HEK293 (cell line): Measurements from ENCODE around the gene IFT172.

Experiments
- BCL11B ChIP-seq: fragments of 450-650 bp; formaldehyde crosslinking; IDR thresholded peaks from 2 replicates; pipeline ENCODE4 v1.5.1; 2016; ENCODE audit warnings: low read depth, missing biosample characterization, missing genetic modification characterization
- BCL6B ChIP-seq: fragments of 450-650 bp; formaldehyde crosslinking; IDR thresholded peaks from 2 replicates; pipeline ENCODE4 v1.5.1; 2017; ENCODE audit warnings: missing biosample characterization, missing genetic modification characterization
- CTCF ChIP-seq: fragments of 450-650 bp; formaldehyde crosslinking; IDR thresholded peaks from 2 replicates; pipeline ENCODE4 v1.5.1; 2016; ENCODE audit warnings: missing biosample characterization, missing genetic modification characterization
- EGR2 ChIP-seq: fragments of 450-650 bp; formaldehyde crosslinking; IDR thresholded peaks from 2 replicates; pipeline ENCODE4 v1.5.1; 2016; ENCODE audit warnings: low read depth, missing biosample characterization, missing genetic modification characterization
- KLF9 ChIP-seq: fragments of 450-650 bp; formaldehyde crosslinking; IDR thresholded peaks from 2 replicates; pipeline ENCODE4 v1.5.1; 2016; ENCODE audit warnings: missing biosample characterization, missing genetic modification characterization, low read depth
- SCRT2 ChIP-seq: fragments of 450-650 bp; formaldehyde crosslinking; IDR thresholded peaks from 2 replicates; pipeline ENCODE4 v1.5.1; 2016; ENCODE audit warnings: missing biosample characterization, missing genetic modification characterization
- ZBTB1 ChIP-seq: fragments of 450-650 bp; formaldehyde crosslinking; IDR thresholded peaks from 2 replicates; pipeline ENCODE4 v1.5.1; 2016; ENCODE audit warnings: missing biosample characterization, missing genetic modification characterization
- ZBTB26 ChIP-seq: fragments of 450-650 bp; formaldehyde crosslinking; optimal IDR thresholded peaks from 2 replicates; pipeline ENCODE3; 2016; ENCODE audit warnings: missing biosample characterization, mild to moderate bottlenecking, missing genetic modification characterization
- ZBTB49 ChIP-seq: fragments of 450-650 bp; formaldehyde crosslinking; IDR thresholded peaks from 2 replicates; pipeline ENCODE4 v1.5.1; 2016; ENCODE audit warnings: missing biosample characterization, missing genetic modification characterization, low read depth
- ZEB2 ChIP-seq: fragments of 450-650 bp; formaldehyde crosslinking; IDR thresholded peaks from 2 replicates; pipeline ENCODE4 v1.5.1; 2016; ENCODE audit warnings: missing biosample characterization, missing genetic modification characterization
- ZNF174 ChIP-seq: fragments of 450-650 bp; formaldehyde crosslinking; IDR thresholded peaks from 2 replicates; pipeline ENCODE4 v1.5.0; 2017; ENCODE audit warnings: missing biosample characterization, mild to moderate bottlenecking, missing genetic modification characterization
- ZNF211 ChIP-seq: fragments of 450-650 bp; formaldehyde crosslinking; IDR thresholded peaks from 2 replicates; pipeline ENCODE4 v1.5.1; 2016; ENCODE audit warnings: low read depth, missing biosample characterization, missing genetic modification characterization
- ZNF529 ChIP-seq: fragments of 450-650 bp; formaldehyde crosslinking; IDR thresholded peaks from 2 replicates; pipeline ENCODE4 v1.5.1; 2017; ENCODE audit warnings: missing genetic modification characterization, missing biosample characterization; ENCODE audit not compliant: insufficient replicate concordance
- ZNF549 ChIP-seq: fragments of 450-650 bp; IDR thresholded peaks from 2 replicates; pipeline ENCODE4 v1.5.1; 2018; ENCODE audit warnings: missing biosample characterization, missing genetic modification characterization, mild to moderate bottlenecking, inconsistent platforms, moderate library complexity
- ZNF558 ChIP-seq: fragments of 450-650 bp; formaldehyde crosslinking; IDR thresholded peaks from 2 replicates; pipeline ENCODE4 v1.5.1; 2016; ENCODE audit warnings: missing biosample characterization, missing genetic modification characterization
- ZNF629 ChIP-seq: fragments of 450-650 bp; formaldehyde crosslinking; IDR thresholded peaks from 2 replicates; pipeline ENCODE4 v1.5.1; 2017; ENCODE audit warnings: missing biosample characterization, missing genetic modification characterization
- ZNF664 ChIP-seq: fragments of 450-650 bp; formaldehyde crosslinking; IDR thresholded peaks from 2 replicates; pipeline ENCODE4 v1.5.1; 2016; ENCODE audit warnings: missing biosample characterization, missing genetic modification characterization
- ZNF837 ChIP-seq: fragments of 450-650 bp; formaldehyde crosslinking; IDR thresholded peaks from 2 replicates; pipeline ENCODE4 v1.5.1; 2016; ENCODE audit warnings: missing biosample characterization, missing genetic modification characterization
- ZXDB ChIP-seq: fragments of 450-650 bp; formaldehyde crosslinking; IDR thresholded peaks from 2 replicates; pipeline ENCODE4 v1.5.1; 2016; ENCODE audit warnings: missing biosample characterization, missing genetic modification characterization
- TF ChIP-seq, protein P1 (sequence below): fragments of 450-650 bp; formaldehyde crosslinking; IDR thresholded peaks from 2 replicates; pipeline ENCODE4 v1.5.1; 2016; ENCODE audit warnings: missing biosample characterization, missing genetic modification characterization
- TF ChIP-seq, protein P2 (sequence below): fragments of 450-650 bp; formaldehyde crosslinking; conservative IDR thresholded peaks from 2 replicates; pipeline ENCODE4 v1.5.1; 2016; ENCODE audit warnings: low read depth, missing biosample characterization, missing genetic modification characterization
- TF ChIP-seq, protein P3 (sequence below): fragments of 450-650 bp; formaldehyde crosslinking; IDR thresholded peaks from 2 replicates; pipeline ENCODE4 v1.5.1; 2016; ENCODE audit warnings: missing biosample characterization, missing genetic modification characterization, borderline replicate concordance
- TF ChIP-seq, protein P4 (sequence below): fragments of 450-650 bp; formaldehyde crosslinking; IDR thresholded peaks from 2 replicates; pipeline ENCODE4 v1.5.1; 2016; ENCODE audit warnings: missing biosample characterization, missing genetic modification characterization

IFT172 gene

DNA sequence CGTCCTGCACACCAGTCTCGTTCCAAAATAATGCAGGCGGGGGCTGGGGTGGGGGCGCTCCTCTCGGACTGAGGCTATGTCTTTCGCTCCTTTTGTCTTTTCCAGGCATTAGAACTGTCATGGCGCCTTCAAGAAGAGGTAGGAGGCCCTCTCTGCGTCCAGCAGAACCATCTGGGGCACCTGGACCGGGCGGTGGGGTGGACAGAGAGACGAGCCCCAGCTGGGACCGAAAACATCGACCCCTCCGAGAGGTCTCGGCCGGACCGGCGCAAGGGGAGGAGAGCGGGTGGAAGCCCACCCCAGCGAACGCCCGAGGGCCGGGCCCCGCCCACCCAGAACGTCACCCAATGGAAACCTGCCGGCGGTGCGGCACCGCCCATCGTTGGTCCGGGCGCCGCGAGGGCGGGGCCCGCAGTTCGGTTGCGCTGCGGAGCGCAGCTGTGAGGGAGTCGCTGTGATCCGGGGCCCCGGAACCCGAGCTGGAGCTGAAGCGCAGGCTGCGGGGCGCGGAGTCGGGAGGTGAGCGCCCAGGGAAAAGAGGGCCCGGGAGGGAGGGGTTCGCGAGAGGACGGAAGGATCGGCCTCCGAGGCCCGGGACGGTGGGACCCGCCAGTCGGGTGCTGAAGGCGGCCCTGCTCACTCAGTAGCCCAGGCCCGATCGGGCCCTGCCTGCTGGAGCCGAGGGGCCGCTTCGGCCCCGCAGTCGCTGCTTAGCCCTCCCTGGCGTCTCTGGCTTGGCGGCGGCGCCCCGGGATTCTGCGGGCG, 61.1 kb downstream of the IFT172 start, which contains the start of gene NRBP1 (continued):
- TF ChIP-seq ZEB2 (peak; percentile 93), SCRT2 (tag by site-specific recombination) (no peak), BCL6B (no peak), ZBTB26 (tag by site-specific recombination) (peak; percentile 76), CTCF (tag by site-specific recombination) (peak; percentile 69), ZNF837 (tag by site-specific recombination) (no peak), ZNF529 (tag by site-specific recombination) (no peak), EGR2 (tag by site-specific recombination) (0 out of 2 replicates have a peak, but pooled peaks have one; percentile 24), ZXDB (tag by site-specific recombination) (peak; percentile 26; the same call in 1 of the 2 replicates), BCL11B (tag by site-specific recombination) (peak; percentile 57; the same call in 1 of the 2 replicates), ZNF174 (no peak), KLF9 (peak; percentile 93), ZBTB1 (tag by site-specific recombination) (no peak), ZBTB49 (tag by site-specific recombination) (no peak), ZNF558 (tag by site-specific recombination) (no peak), ZNF549 (tag by site-specific recombination) (no peak), ZNF211 (tag by site-specific recombination) (no peak), ZNF629 (tag by site-specific recombination) (0 out of 2 replicates have a peak, but pooled peaks have one; percentile 23), ZNF664 (tag by site-specific recombination) (no peak)
- TF ChIP-seq, protein P1, sequence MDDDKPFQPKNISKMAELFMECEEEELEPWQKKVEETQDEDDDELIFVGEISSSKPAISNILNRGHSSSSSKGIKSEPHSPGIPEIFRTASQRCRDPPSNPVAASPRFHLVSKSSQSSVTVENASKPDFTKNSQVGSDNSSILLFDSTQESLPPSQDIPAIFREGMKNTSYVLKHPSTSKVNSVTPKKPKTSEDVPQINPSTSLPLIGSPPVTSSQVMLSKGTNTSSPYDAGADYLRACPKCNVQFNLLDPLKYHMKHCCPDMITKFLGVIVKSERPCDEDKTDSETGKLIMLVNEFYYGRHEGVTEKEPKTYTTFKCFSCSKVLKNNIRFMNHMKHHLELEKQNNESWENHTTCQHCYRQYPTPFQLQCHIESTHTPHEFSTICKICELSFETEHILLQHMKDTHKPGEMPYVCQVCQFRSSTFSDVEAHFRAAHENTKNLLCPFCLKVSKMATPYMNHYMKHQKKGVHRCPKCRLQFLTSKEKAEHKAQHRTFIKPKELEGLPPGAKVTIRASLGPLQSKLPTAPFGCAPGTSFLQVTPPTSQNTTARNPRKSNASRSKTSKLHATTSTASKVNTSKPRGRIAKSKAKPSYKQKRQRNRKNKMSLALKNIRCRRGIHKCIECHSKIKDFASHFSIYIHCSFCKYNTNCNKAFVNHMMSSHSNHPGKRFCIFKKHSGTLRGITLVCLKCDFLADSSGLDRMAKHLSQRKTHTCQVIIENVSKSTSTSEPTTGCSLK (tag by site-specific recombination) = no peak
- TF ChIP-seq, protein P2, sequence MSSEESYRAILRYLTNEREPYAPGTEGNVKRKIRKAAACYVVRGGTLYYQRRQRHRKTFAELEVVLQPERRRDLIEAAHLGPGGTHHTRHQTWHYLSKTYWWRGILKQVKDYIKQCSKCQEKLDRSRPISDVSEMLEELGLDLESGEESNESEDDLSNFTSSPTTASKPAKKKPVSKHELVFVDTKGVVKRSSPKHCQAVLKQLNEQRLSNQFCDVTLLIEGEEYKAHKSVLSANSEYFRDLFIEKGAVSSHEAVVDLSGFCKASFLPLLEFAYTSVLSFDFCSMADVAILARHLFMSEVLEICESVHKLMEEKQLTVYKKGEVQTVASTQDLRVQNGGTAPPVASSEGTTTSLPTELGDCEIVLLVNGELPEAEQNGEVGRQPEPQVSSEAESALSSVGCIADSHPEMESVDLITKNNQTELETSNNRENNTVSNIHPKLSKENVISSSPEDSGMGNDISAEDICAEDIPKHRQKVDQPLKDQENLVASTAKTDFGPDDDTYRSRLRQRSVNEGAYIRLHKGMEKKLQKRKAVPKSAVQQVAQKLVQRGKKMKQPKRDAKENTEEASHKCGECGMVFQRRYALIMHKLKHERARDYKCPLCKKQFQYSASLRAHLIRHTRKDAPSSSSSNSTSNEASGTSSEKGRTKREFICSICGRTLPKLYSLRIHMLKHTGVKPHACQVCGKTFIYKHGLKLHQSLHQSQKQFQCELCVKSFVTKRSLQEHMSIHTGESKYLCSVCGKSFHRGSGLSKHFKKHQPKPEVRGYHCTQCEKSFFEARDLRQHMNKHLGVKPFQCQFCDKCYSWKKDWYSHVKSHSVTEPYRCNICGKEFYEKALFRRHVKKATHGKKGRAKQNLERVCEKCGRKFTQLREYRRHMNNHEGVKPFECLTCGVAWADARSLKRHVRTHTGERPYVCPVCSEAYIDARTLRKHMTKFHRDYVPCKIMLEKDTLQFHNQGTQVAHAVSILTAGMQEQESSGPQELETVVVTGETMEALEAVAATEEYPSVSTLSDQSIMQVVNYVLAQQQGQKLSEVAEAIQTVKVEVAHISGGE = peak; percentile 67
- TF ChIP-seq, protein P3, sequence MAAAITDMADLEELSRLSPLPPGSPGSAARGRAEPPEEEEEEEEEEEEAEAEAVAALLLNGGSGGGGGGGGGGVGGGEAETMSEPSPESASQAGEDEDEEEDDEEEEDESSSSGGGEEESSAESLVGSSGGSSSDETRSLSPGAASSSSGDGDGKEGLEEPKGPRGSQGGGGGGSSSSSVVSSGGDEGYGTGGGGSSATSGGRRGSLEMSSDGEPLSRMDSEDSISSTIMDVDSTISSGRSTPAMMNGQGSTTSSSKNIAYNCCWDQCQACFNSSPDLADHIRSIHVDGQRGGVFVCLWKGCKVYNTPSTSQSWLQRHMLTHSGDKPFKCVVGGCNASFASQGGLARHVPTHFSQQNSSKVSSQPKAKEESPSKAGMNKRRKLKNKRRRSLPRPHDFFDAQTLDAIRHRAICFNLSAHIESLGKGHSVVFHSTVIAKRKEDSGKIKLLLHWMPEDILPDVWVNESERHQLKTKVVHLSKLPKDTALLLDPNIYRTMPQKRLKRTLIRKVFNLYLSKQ (tag by site-specific recombination) = no peak
- TF ChIP-seq, protein P4, sequence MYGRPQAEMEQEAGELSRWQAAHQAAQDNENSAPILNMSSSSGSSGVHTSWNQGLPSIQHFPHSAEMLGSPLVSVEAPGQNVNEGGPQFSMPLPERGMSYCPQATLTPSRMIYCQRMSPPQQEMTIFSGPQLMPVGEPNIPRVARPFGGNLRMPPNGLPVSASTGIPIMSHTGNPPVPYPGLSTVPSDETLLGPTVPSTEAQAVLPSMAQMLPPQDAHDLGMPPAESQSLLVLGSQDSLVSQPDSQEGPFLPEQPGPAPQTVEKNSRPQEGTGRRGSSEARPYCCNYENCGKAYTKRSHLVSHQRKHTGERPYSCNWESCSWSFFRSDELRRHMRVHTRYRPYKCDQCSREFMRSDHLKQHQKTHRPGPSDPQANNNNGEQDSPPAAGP (tag by site-specific recombination) = peak; percentile 32; the same call in 1 of the 2 replicates
